ENCODE results near the gene ATP8A2.
"Not testable (repeated sequence)": the region's sequence is repeated elsewhere in the genome, so short reads cannot be mapped to it uniquely, and the experiment has no call there.

The ATP8A2 gene

GRCh38 chr13:25528266-25528665 lies 156.5 kb downstream of the ATP8A2 start:
- DNase-seq (ENCODE audit: low read depth) = no peak
- TF ChIP-seq MYC (IDR thresholded peaks at IDR 0.05; ENCODE audit: low read depth, low read length) (no peak), MAX (IDR thresholded peaks at IDR 0.05; ENCODE audit: low read depth, low read length) (no peak), POLR2A (IDR thresholded peaks at IDR 0.05; ENCODE audit: extremely low read depth, insufficient read length) (no peak), CTCF (IDR thresholded peaks at IDR 0.05; ENCODE audit: low read depth, low read length) (no peak)
- no peak overlapping the region for H3K4me3 ChIP-seq (ENCODE audit: low read depth, low read length)

- H3K4me3 ChIP-seq (ENCODE audit: low read depth, low read length) = no peak overlapping the region
- TF ChIP-seq MYC (IDR thresholded peaks at IDR 0.05; ENCODE audit: low read depth, low read length) (no peak), MAX (IDR thresholded peaks at IDR 0.05; ENCODE audit: low read depth, low read length) (no peak), POLR2A (IDR thresholded peaks at IDR 0.05; ENCODE audit: extremely low read depth, insufficient read length) (no peak), CTCF (IDR thresholded peaks at IDR 0.05; ENCODE audit: low read depth, low read length) (no peak)
- DNase-seq (ENCODE audit: low read depth) = no peak
Observed at GRCh38 chr13:25529425-25529824, 157.7 kb downstream of the ATP8A2 start.

GRCh38 chr13:25538276-25538675 lies 166.5 kb downstream of the ATP8A2 start:
- H3K4me3 ChIP-seq (ENCODE audit: low read depth, low read length) = no peak overlapping the region
- no peak for DNase-seq (ENCODE audit: low read depth)
- TF ChIP-seq MAX (IDR thresholded peaks at IDR 0.05; ENCODE audit: low read depth, low read length) = no peak
- no peak for TF ChIP-seq CTCF (IDR thresholded peaks at IDR 0.05; ENCODE audit: low read depth, low read length)
- no peak for TF ChIP-seq POLR2A (IDR thresholded peaks at IDR 0.05; ENCODE audit: extremely low read depth, insufficient read length)
- no peak for TF ChIP-seq MYC (IDR thresholded peaks at IDR 0.05; ENCODE audit: low read depth, low read length)

- peak; percentile 11 for DNase-seq (ENCODE audit: low read depth)
- TF ChIP-seq MAX (IDR thresholded peaks at IDR 0.05; ENCODE audit: low read depth, low read length) = no peak
- no peak for TF ChIP-seq CTCF (IDR thresholded peaks at IDR 0.05; ENCODE audit: low read depth, low read length)
- TF ChIP-seq POLR2A (IDR thresholded peaks at IDR 0.05; ENCODE audit: extremely low read depth, insufficient read length) = no peak
- TF ChIP-seq MYC (IDR thresholded peaks at IDR 0.05; ENCODE audit: low read depth, low read length) = no peak
- H3K4me3 ChIP-seq (ENCODE audit: low read depth, low read length) = no peak overlapping the region
Observed at GRCh38 chr13:25541434-25542123, 169.8 kb downstream of the ATP8A2 start.

- DNase-seq (ENCODE audit: low read depth); H3K4me3 ChIP-seq (ENCODE audit: low read depth, low read length): not testable (repeated sequence)
Observed at GRCh38 chr13:25548991-25549390, 177.2 kb downstream of the ATP8A2 start.

GRCh38 chr13:25561812-25562211 lies 190.0 kb downstream of the ATP8A2 start:
- TF ChIP-seq MYC (IDR thresholded peaks at IDR 0.05; ENCODE audit: low read depth, low read length) = no peak

GRCh38 chr13:25570185-25570584 lies 198.4 kb downstream of the ATP8A2 start:
- H3K4me3 ChIP-seq (ENCODE audit: low read depth, low read length) = no peak overlapping the region
- TF ChIP-seq POLR2A (IDR thresholded peaks at IDR 0.05; ENCODE audit: extremely low read depth, insufficient read length) = no peak
- TF ChIP-seq MYC (IDR thresholded peaks at IDR 0.05; ENCODE audit: low read depth, low read length) = no peak
- peak; percentile 59 for TF ChIP-seq MAX (IDR thresholded peaks at IDR 0.05; ENCODE audit: low read depth, low read length)
- TF ChIP-seq CTCF (IDR thresholded peaks at IDR 0.05; ENCODE audit: low read depth, low read length) = no peak
- no peak for DNase-seq (ENCODE audit: low read depth)

More at GRCh38 chr13:25561812-25562211, 190.0 kb downstream of the ATP8A2 start:
- DNase-seq (ENCODE audit: low read depth) = no peak
- H3K4me3 ChIP-seq (ENCODE audit: low read depth, low read length) = no peak overlapping the region

Measured in NB4 (cell line).